Adrenal gland (tissue), 12 donors: ENCODE data around the gene FGG. TPM values are rescaled to one million over a fixed set of nuclear protein-coding genes. Genes with fewer than 3 reads are reported as not detected.
"Not testable (repeated sequence)": the region's sequence is repeated elsewhere in the genome, so short reads cannot be mapped to it uniquely, and the experiment has no call there.

Source experiments
- DNase-seq, 7 donors: peaks; one replicate each; pipeline ENCODE4 v3.0.0-alpha.2; 2019 to 2020
- H3K27ac ChIP-seq, 5 donors: fragments of 200-600 bp; sonication (generic) in 4 of 5; 1 replicate in 3 of 5; 2 replicates in 2 of 5; pipeline versions ENCODE4 v1.5.1 to v1.8.0; 2016 to 2020; ENCODE audit warnings: mild to moderate bottlenecking in 1 of 5
- H3K27me3 ChIP-seq: fragments of 200-600 bp; 2 replicates; pipeline ENCODE4 v1.8.0; 2021
- H3K36me3 ChIP-seq, 2 donors: fragments of 200-600 bp; replicated peaks in 1 of 2; 1 replicate in 1 of 2; 2 replicates in 1 of 2; pipeline versions ENCODE4 v1.5.1 to v1.8.0; 2018 to 2022
- H3K4me1 ChIP-seq, 2 donors: fragments of 200-600 bp; replicated peaks in 1 of 2; 1 replicate in 1 of 2; 2 replicates in 1 of 2; pipeline versions ENCODE4 v1.5.1 to v1.8.0; 2018 to 2021
- H3K4me3 ChIP-seq, 4 donors: fragments of 200-600 bp; sonication (generic) in 3 of 4; one replicate each; pipeline ENCODE4 v1.5.1; 2016 to 2018
- H3K9me3 ChIP-seq, 3 donors: fragments of 200-600 bp; sonication (generic) in 1 of 3; replicated peaks in 1 of 3; 1 replicate in 2 of 3; 2 replicates in 1 of 3; pipeline versions ENCODE4 v1.5.1 to v1.8.0; 2016 to 2021
- POLR2A ChIP-seq, 2 donors: fragments of 450-650 bp; IDR thresholded peaks; one replicate each; pipeline ENCODE4 v1.6.1; 2017; ENCODE audit warnings: antibody characterized with exemption in 2 of 2, mild to moderate bottlenecking in 2 of 2, moderate library complexity in 1 of 2
- WGBS, 4 donors: extraction: QIAGEN DNeasy Blood & Tissue Kit in 2 of 4; methylation state at CpG; one replicate each; pipeline versions ENCODE4 v1.1.5 to v1.1.7; 2013 to 2017; 5-methylcytosine and 5-hydroxymethylcytosine counted together
- intact Hi-C, 2 donors: fragments of 100-400 bp; cut with DNase I; formaldehyde crosslinking; loops; one replicate each; pipeline versions ENCODE4 v1.14.1 to v1.15.0; 2022 to 2023
- polyA plus RNA-seq, 3 donors: library from polyadenylated mRNA; stranded (reverse); fragments of 200-250 nt in 2 of 3; fragments of 350-450 nt in 1 of 3; fragmentation: Illumina TruSeq in 1 of 3; extraction: RNeasy Lipid Tissue Mini Kit (QIAGEN cat#74804) in 1 of 3; gene quantifications; one replicate each; pipeline ENCODE4 v1.2.3, GENCODE V29; 2013 to 2014
- total RNA-seq, 9 donors: library from RNA; depleted of rRNA in 4 of 9; stranded (reverse); fragments of >200 nt in 4 of 9; fragments of 120-200 nt in 1 of 9; fragmentation: NEBNext Ultra II Directional in 1 of 9; extraction: Animal tissue kit (Norgen Biotek cat#: 25700) in 1 of 9; gene quantifications; one replicate each; pipeline versions ENCODE4 v1.1.0 to v1.2.4, GENCODE V29; 2013 to 2023
- TF ChIP-seq, protein P1 (sequence below), 6 experiments: fragments of 450-650 bp in 4 of 6; fragments of 200-600 bp in 2 of 6; sonication (generic) in 1 of 6; IDR thresholded peaks; 1 replicate in 5 of 6; 2 replicates in 1 of 6; pipeline versions ENCODE4 v1.5.1 to v1.8.0; 2016 to 2021; ENCODE audit warnings: antibody characterized with exemption in 6 of 6, mild to moderate bottlenecking in 2 of 6, moderate library complexity in 1 of 6
- donor health status: healthy with polysubstance abuse.
- donor health status: Bipolar disorder and iron deficiency.
- donor health status: DM: yes; HTN: yes; CAD: no.
- donor health status: DM: no; HTN: no; CAD: no.
- donor health status: DM: no; HTN: no; CAD: no.
- donor health status: DM: yes; HTN: yes; CAD: no.

FGG gene
- total and polyA plus RNA-seq, 12 donors: 1.7 to 71.2 (median 11.2) TPM; not detected in 1

DNA sequence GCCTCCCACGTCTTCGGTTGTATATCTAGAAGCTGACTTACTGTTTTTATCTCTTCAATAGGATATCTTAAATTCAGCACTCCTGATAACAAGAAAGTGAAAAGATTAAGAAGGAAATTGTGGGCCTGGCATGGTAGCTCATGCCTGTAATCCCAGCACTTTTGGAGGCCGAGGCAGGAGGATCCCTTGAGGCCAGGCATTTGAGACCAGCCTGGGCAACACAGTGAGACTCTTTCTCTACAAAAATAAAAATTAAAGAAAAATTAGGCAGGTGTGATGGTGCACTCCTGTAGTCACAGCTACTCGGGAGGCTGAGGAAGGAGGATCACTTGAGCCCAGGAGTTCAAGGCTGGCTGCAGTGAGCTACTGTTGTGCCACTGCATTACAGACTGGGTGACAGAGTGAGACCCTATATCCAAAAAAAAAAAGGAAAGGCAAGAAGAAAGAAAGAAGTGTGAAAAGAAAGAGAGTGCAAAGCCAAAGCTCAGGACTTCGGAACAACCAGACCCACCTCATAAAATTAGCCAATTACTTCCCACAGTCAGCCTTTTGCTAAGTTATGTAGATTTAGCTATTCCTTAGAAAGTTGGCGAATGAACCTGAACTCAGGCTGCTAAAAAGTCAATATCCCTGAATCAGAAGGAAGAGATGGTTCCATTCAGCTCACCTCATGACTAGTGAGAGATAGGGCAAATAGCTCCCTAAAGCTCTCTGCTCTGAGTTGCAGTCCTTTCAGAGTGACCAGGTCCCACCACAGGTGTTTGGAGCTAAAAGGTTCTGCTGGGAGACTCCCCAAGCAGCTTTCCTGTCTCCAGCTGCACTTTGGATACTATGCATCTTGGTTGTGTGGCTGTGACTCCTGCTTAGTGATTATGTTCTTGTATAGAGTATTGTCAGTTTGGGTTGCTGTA is 9.2 kb downstream of the FGG start:
- 78 to 82% (median 80%) methylated on average over 6 of the region's 6 CpGs for WGBS, 4 donors
- H3K27ac ChIP-seq: no peak overlapping the region
- H3K4me3 ChIP-seq: no peak overlapping the region
- no peaks in the 10 kb centered on the region for H3K9me3 ChIP-seq
- H3K36me3 ChIP-seq: no peaks in the 10 kb centered on the region
- DNase-seq: no peak
- H3K4me1 ChIP-seq: no peaks in the 10 kb centered on the region
- intact Hi-C loops: no loop called here
- TF ChIP-seq POLR2A (IDR thresholded peaks at IDR 0.05): no peak
- peaks cover 3% of the 10 kb centered on the region for H3K27me3 ChIP-seq

DNA sequence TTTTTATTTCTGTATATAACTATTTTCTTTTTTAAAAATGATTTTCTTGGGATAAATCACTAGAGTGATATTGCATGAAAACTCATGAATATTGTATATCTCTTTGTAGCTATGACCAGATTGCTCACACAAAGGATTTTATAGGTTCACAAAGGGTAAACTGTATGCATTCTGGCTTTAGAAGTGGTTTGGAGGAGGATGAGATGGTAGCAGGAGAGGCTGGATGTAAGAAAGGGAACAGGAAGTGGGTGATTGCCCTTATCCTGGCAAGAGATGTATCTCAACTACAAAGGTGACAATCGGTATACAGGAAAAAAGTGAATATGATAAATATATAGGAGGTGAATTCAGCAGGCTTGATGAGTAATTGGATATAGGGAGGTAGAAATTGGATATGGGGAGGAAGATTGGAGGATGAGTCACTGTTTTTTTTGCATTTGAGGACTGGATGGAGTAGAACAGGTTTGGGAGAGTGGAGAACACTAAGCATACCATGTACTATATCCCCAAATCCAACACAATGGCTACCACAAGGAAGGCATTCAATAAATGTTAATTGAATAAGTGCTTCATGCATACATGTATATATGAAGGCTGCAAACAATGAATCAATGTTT is 9.9 kb downstream of the FGG start:
- H3K9me3 ChIP-seq: no peaks in the 10 kb centered on the region
- DNase-seq: no peak
- no peaks in the 10 kb centered on the region for H3K4me1 ChIP-seq
- no peak overlapping the region for H3K4me3 ChIP-seq
- TF ChIP-seq, protein P1, sequence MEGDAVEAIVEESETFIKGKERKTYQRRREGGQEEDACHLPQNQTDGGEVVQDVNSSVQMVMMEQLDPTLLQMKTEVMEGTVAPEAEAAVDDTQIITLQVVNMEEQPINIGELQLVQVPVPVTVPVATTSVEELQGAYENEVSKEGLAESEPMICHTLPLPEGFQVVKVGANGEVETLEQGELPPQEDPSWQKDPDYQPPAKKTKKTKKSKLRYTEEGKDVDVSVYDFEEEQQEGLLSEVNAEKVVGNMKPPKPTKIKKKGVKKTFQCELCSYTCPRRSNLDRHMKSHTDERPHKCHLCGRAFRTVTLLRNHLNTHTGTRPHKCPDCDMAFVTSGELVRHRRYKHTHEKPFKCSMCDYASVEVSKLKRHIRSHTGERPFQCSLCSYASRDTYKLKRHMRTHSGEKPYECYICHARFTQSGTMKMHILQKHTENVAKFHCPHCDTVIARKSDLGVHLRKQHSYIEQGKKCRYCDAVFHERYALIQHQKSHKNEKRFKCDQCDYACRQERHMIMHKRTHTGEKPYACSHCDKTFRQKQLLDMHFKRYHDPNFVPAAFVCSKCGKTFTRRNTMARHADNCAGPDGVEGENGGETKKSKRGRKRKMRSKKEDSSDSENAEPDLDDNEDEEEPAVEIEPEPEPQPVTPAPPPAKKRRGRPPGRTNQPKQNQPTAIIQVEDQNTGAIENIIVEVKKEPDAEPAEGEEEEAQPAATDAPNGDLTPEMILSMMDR (IDR thresholded peaks at IDR 0.05): no peak
- no peak for TF ChIP-seq POLR2A (IDR thresholded peaks at IDR 0.05)
- 52 to 73% (median 65%) methylated on average over 1 of the region's 1 CpG for WGBS, 4 donors
- no peaks in the 10 kb centered on the region for H3K36me3 ChIP-seq
- intact Hi-C loops: no loop called here
- no peak overlapping the region for H3K27ac ChIP-seq
- peaks cover 3% of the 10 kb centered on the region for H3K27me3 ChIP-seq

DNA sequence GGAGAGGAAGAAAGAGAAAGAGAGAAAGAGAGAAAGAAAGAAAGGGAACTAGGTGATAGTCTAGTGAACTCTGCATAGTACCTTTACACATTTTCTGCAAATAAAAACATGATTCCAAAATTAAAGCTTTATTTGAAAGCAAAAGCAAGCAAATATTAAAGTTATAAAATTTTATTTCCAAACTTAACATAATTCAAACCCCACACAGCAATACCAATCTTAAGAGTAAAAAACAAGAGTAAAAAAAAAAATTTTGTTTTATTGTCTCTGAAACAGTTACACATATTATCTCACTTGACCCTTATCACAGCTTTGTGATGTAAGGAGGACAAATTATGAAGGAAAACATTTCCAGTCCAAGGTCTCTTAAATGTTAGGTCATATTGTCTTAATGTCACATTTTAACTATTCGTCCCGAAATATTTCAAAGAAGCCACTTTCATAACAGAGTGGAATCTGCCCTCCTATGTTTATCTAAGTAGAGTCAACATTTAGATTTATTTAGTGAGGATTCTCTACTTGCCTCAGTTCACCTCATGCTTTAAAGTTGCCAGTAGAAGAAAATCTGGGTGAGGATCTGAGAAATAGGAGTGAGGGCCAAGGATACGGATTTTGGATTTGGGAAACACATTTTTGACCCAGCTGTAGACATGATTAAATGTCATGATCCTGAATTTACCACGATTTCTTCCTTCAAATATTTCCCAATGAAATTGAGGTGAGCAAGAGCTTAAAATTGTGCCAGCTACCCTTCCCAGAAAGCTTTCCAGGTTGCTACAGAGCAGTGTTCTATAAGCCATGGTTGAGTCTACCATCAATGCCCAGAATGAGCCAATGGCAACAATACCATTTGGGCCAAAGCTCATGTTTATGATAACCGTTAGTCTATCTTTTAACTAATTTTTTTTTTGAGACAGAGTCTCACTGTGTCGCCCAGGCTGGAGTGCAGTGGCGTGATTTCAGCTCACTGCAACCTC is 14.4 kb downstream of the FGG start:
- no peak overlapping the region for H3K27ac ChIP-seq
- H3K36me3 ChIP-seq: no peaks in the 10 kb centered on the region
- 50 to 59% (median 56%) methylated on average over 7 of the region's 7 CpGs for WGBS, 4 donors
- peaks cover 3% of the 10 kb centered on the region for H3K27me3 ChIP-seq
- TF ChIP-seq, protein P1 (IDR thresholded peaks at IDR 0.05): no peak
- no peak for TF ChIP-seq POLR2A (IDR thresholded peaks at IDR 0.05)
- H3K4me3 ChIP-seq: no peak overlapping the region
- DNase-seq: no peak
- no peaks in the 10 kb centered on the region for H3K4me1 ChIP-seq
- intact Hi-C loops: no loop called here
- H3K9me3 ChIP-seq: no peaks in the 10 kb centered on the region

DNA sequence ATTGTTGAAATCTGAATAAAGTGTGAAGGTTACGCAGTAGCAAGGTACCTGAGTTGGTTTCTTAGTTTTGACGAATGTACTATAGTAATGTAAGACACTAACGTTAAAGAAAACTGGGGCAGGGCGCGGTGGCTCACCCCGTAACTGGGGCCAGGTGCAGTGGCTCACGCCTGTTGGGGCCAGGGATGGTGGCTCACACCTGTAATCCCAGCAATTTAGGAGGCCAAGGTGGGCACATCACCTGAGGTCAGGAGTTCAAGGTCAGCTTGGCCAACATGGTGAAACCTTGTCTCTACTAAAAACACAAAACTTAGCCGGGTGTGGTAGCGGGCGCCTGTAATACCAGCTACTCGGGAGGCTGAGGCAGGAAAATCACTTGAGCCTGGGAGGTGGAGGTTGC is 15.2 kb downstream of the FGG start:
- H3K27ac ChIP-seq, H3K4me3 ChIP-seq, H3K36me3 ChIP-seq, H3K9me3 ChIP-seq, H3K27me3 ChIP-seq, DNase-seq, H3K4me1 ChIP-seq, intact Hi-C loops: not testable (repeated sequence)
- 88 to 92% (median 89%) methylated on average over 11 of the region's 11 CpGs for WGBS, 4 donors

DNA sequence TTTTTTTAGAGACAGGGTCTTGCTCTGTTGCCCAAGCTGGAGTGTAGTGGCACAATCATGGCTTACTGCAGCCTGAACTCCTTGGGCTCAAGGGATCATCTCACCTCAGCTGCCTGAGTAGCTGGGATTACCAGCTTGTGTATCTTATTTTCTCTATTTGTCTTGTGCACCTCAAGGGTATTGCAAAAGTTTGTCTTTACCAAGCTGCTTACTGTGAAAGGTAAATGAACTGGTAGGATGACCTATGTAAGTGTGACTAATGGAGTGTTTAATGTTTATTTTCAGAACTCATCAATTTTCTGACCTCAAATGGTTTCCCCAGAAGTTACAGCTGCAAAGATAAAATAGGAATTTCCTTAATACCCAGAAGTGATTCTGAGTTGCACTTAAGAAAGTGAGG is 16.6 kb downstream of the FGG start:
- Histone ChIP-seq H3K4me3 (no peak overlapping the region), H3K27ac (no peak overlapping the region), H3K27me3 (no peaks in the 10 kb centered on the region), H3K36me3 (no peaks in the 10 kb centered on the region), H3K4me1 (no peaks in the 10 kb centered on the region), H3K9me3 (no peaks in the 10 kb centered on the region)
- TF ChIP-seq POLR2A (IDR thresholded peaks at IDR 0.05): no peak
- TF ChIP-seq, protein P1 (IDR thresholded peaks at IDR 0.05): no peak
- intact Hi-C loops: no loop called here
- no peak for DNase-seq

DNA sequence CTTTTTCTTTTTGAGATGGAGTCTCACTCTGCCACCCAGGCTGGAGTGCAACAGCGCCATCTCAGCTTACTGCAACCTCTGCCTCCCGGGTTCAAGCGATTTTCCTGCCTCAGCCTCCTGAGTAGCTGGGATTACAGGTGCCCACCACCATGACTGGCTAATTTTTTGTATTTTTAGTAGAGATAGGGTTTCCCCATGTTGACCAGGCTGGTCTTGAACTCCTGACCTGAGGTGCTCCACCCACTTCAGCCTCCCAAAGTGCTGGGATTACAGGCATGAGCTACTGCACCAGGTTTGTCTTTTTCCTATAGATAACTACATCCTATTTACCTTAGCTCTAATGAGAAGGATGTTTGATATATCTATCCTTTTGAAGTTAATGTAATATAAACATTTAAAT is 18.1 kb downstream of the FGG start:
- 76 to 86% (median 81%) methylated on average over 3 of the region's 3 CpGs for WGBS, 4 donors
- intact Hi-C loops, DNase-seq, H3K36me3 ChIP-seq, H3K4me3 ChIP-seq, H3K27me3 ChIP-seq, H3K4me1 ChIP-seq, H3K9me3 ChIP-seq, H3K27ac ChIP-seq: not testable (repeated sequence)
